Measurements from ENCODE around the gene POR.

The POR gene

GRCh38 chr7:75955331-75955955, 40.5 kb downstream of the POR start:
- DNase-seq, result no peak

- DNase-seq, result no peak
Observed at GRCh38 chr7:75957021-75957736, 42.2 kb downstream of the POR start.

GRCh38 chr7:75958802-75959543, 44.0 kb downstream of the POR start:
- DNase-seq, result no peak

- DNase-seq, result no peak
Observed at GRCh38 chr7:75960372-75960771, 45.4 kb downstream of the POR start.

GRCh38 chr7:75961218-75961617, 46.3 kb downstream of the POR start:
- DNase-seq, result no peak

GRCh38 chr7:75962607-75963380, 47.8 kb downstream of the POR start:
- DNase-seq, result no peak

GRCh38 chr7:75963381-75963995, 48.5 kb downstream of the POR start:
- DNase-seq, result no peak

- no peak for DNase-seq
Observed at GRCh38 chr7:75965617-75966016, 50.7 kb downstream of the POR start.

GRCh38 chr7:75966190-75966961, 51.4 kb downstream of the POR start:
- DNase-seq, result no peak

- no peak for DNase-seq
Observed at GRCh38 chr7:75967055-75967454, 52.1 kb downstream of the POR start.

- DNase-seq, result no peak
Observed at GRCh38 chr7:75967487-75967997, 52.6 kb downstream of the POR start.

- no peak for DNase-seq
Observed at GRCh38 chr7:75968012-75968411, 53.1 kb downstream of the POR start.

GRCh38 chr7:75968561-75969001, 53.6 kb downstream of the POR start:
- no peak for DNase-seq

GRCh38 chr7:75969182-75969581, 54.2 kb downstream of the POR start:
- DNase-seq, result no peak

GRCh38 chr7:75969704-75970498, 54.9 kb downstream of the POR start:
- DNase-seq, result no peak

- DNase-seq, result no peak
Observed at GRCh38 chr7:75971309-75971960, 56.5 kb downstream of the POR start.

GRCh38 chr7:75971961-75972763, 57.2 kb downstream of the POR start:
- DNase-seq, result no peak

GRCh38 chr7:75977743-75978142, 62.8 kb downstream of the POR start:
- no peak for DNase-seq

- no peak for DNase-seq
Observed at GRCh38 chr7:75979759-75980429, 64.9 kb downstream of the POR start.

Measured in CD4-positive, alpha-beta T cell treated with Interleukin-17A for 4 hours (primary cell).